Panc1 (cell line): ENCODE data around the gene PDE9A.

ENCODE experiments used
- POLR2AphosphoS5 ChIP-seq: IDR thresholded peaks from 2 replicates; pipeline ENCODE4 v1.6.1; 2012; ENCODE audit warnings: mild to moderate bottlenecking, low read depth, low read length, moderate library complexity
- SIN3A ChIP-seq: IDR thresholded peaks from 2 replicates; pipeline ENCODE4 v1.6.1; 2012; ENCODE audit warnings: low read depth, mild to moderate bottlenecking, low read length, moderate library complexity, borderline replicate concordance; ENCODE audit not compliant: insufficient read depth
- TCF7L2 ChIP-seq: IDR thresholded peaks from 2 replicates; pipeline ENCODE4 v1.6.1; 2011; ENCODE audit warnings: mild to moderate bottlenecking, low read depth, low read length, inconsistent platforms
- TF ChIP-seq, protein P1 (sequence below): fragments of 450-650 bp; IDR thresholded peaks from 2 replicates; pipeline ENCODE4 v1.5.1; 2017; ENCODE audit warnings: mild to moderate bottlenecking
- TF ChIP-seq, protein P2 (sequence below), 2 experiments: IDR thresholded peaks; 2 replicates each; pipeline ENCODE4 v1.6.1; 2011 to 2012; ENCODE audit warnings: low read depth in 2 of 2, control low read depth in 1 of 2, low read length in 1 of 2, mild to moderate bottlenecking in 1 of 2, moderate library complexity in 1 of 2; ENCODE audit not compliant: insufficient read depth in 1 of 2

DNA sequence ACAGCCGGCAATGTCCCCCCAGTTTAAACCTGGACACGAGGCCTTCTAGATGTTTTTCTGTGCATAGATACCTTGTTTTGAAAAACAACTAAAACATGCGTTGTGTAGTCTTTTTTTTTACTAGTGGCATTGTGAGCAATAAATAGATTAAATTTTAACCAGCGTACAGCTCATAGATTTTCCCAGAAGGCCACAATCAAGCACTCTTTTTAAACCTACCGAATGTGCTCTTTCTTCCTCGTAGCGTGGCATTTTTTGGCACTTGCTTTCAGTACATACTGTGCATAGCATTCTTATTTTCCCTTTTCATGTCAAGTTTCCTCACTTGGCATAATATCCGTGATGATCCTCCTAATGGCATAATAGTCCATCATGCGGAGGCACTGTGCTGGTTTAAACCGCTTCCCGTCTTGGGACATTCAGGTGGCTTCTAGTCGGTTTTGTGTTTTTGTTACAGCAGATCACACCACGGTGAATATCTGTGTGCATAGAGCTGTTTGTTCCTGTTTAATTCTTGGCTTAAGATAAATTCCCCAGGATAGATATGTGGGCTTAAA is 95.3 kb downstream of the PDE9A start:
- TF ChIP-seq, protein P1, sequence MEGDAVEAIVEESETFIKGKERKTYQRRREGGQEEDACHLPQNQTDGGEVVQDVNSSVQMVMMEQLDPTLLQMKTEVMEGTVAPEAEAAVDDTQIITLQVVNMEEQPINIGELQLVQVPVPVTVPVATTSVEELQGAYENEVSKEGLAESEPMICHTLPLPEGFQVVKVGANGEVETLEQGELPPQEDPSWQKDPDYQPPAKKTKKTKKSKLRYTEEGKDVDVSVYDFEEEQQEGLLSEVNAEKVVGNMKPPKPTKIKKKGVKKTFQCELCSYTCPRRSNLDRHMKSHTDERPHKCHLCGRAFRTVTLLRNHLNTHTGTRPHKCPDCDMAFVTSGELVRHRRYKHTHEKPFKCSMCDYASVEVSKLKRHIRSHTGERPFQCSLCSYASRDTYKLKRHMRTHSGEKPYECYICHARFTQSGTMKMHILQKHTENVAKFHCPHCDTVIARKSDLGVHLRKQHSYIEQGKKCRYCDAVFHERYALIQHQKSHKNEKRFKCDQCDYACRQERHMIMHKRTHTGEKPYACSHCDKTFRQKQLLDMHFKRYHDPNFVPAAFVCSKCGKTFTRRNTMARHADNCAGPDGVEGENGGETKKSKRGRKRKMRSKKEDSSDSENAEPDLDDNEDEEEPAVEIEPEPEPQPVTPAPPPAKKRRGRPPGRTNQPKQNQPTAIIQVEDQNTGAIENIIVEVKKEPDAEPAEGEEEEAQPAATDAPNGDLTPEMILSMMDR = no peak
- no peak for TF ChIP-seq SIN3A
- TF ChIP-seq POLR2AphosphoS5 = no peak
- TF ChIP-seq, protein P2, sequence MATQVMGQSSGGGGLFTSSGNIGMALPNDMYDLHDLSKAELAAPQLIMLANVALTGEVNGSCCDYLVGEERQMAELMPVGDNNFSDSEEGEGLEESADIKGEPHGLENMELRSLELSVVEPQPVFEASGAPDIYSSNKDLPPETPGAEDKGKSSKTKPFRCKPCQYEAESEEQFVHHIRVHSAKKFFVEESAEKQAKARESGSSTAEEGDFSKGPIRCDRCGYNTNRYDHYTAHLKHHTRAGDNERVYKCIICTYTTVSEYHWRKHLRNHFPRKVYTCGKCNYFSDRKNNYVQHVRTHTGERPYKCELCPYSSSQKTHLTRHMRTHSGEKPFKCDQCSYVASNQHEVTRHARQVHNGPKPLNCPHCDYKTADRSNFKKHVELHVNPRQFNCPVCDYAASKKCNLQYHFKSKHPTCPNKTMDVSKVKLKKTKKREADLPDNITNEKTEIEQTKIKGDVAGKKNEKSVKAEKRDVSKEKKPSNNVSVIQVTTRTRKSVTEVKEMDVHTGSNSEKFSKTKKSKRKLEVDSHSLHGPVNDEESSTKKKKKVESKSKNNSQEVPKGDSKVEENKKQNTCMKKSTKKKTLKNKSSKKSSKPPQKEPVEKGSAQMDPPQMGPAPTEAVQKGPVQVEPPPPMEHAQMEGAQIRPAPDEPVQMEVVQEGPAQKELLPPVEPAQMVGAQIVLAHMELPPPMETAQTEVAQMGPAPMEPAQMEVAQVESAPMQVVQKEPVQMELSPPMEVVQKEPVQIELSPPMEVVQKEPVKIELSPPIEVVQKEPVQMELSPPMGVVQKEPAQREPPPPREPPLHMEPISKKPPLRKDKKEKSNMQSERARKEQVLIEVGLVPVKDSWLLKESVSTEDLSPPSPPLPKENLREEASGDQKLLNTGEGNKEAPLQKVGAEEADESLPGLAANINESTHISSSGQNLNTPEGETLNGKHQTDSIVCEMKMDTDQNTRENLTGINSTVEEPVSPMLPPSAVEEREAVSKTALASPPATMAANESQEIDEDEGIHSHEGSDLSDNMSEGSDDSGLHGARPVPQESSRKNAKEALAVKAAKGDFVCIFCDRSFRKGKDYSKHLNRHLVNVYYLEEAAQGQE (IDR thresholded peaks at IDR 0.05; ENCODE audit: insufficient read depth in 1 of 2, low read depth in 2 of 2, low read length in 1 of 2) = no peak
- TF ChIP-seq TCF7L2 = no peak
